Ammon's horn (tissue), 1 donor: ENCODE measurements around the gene TTC3.

Experiments used
- DNase-seq: peaks from one replicate; pipeline ENCODE4 v3.0.0-alpha.2; 2016; ENCODE audit warnings: low spot score

Gene TTC3

GRCh38 chr21:37153196-37153934, 80.3 kb downstream of the TTC3 start:
- no peak for DNase-seq

GRCh38 chr21:37153935-37154350, 80.9 kb downstream of the TTC3 start:
- no peak for DNase-seq

GRCh38 chr21:37155186-37155585, 82.1 kb downstream of the TTC3 start:
- DNase-seq = no peak

- DNase-seq = no peak
Measured at GRCh38 chr21:37157938-37158337, 84.9 kb downstream of the TTC3 start.

GRCh38 chr21:37159053-37159776, 86.2 kb downstream of the TTC3 start:
- DNase-seq = no peak

GRCh38 chr21:37159949-37160348, 86.9 kb downstream of the TTC3 start:
- no peak for DNase-seq

- DNase-seq = no peak
Measured at GRCh38 chr21:37164742-37165141, 91.7 kb downstream of the TTC3 start.

GRCh38 chr21:37165586-37165985, 92.5 kb downstream of the TTC3 start:
- DNase-seq = no peak

- DNase-seq = no peak
Measured at GRCh38 chr21:37166733-37167132, 93.7 kb downstream of the TTC3 start.

- DNase-seq = no peak
Measured at GRCh38 chr21:37168666-37169065, 95.6 kb downstream of the TTC3 start.

GRCh38 chr21:37172646-37173045, 99.6 kb downstream of the TTC3 start:
- no peak for DNase-seq

GRCh38 chr21:37176716-37177115, 103.7 kb downstream of the TTC3 start:
- DNase-seq = no peak

- no peak for DNase-seq
Measured at GRCh38 chr21:37181059-37181458, 108.0 kb downstream of the TTC3 start.

- no peak for DNase-seq
Measured at GRCh38 chr21:37182222-37182621, 109.2 kb downstream of the TTC3 start.

GRCh38 chr21:37183749-37184148, 110.7 kb downstream of the TTC3 start:
- DNase-seq = no peak

GRCh38 chr21:37184784-37185593, 111.9 kb downstream of the TTC3 start:
- DNase-seq = no peak

- no peak for DNase-seq
Measured at GRCh38 chr21:37186983-37187382, 113.9 kb downstream of the TTC3 start.

GRCh38 chr21:37188825-37189224, 115.8 kb downstream of the TTC3 start:
- DNase-seq = no peak

GRCh38 chr21:37192019-37192418, 119.0 kb downstream of the TTC3 start:
- no peak for DNase-seq

GRCh38 chr21:37193006-37193405, 120.0 kb downstream of the TTC3 start:
- no peak for DNase-seq

- DNase-seq = no peak
Measured at GRCh38 chr21:37193676-37194075, 120.6 kb downstream of the TTC3 start.

GRCh38 chr21:37195059-37195458, 122.0 kb downstream of the TTC3 start:
- DNase-seq = no peak

GRCh38 chr21:37195610-37196009, 122.6 kb downstream of the TTC3 start:
- DNase-seq = no peak
